H1 (cell line): ENCODE results near the gene XRCC6. TPM values are rescaled to one million over a fixed set of nuclear protein-coding genes. Genes with fewer than 3 reads are reported as not detected.

Experiments used
- CTCF ChIA-PET: fragments of 300-600 bp; sonication (Branson Sonifier 250); formaldehyde crosslinking; loops from one replicate; lab custom pipeline; 2021; ENCODE audit not compliant: partially characterized antibody; lab: Charles Lee
- POLR2A ChIA-PET: fragments of 300-600 bp; sonication (Branson Sonifier 250); formaldehyde crosslinking; loops from one replicate; lab custom pipeline; 2021; ENCODE audit warnings: inconsistent platforms; ENCODE audit not compliant: partially characterized antibody; lab: Charles Lee
- DNase-seq, 2 experiments: peaks; one replicate each; pipeline versions ENCODE4 v3.0.0 to v3.0.0-alpha.2; 2010 to 2022; ENCODE audit warnings: low spot score in 2 of 2, low read depth in 1 of 2, mixed read lengths in 1 of 2
- FAIRE-seq: peaks from 2 replicates; lab custom pipeline; 2011; peaks lifted over from hg19 to GRCh38; lab: Jason Lieb, UNC
- H2AFZ ChIP-seq: 2 replicates; pipeline ENCODE4 v1.8.1; 2012; ENCODE audit warnings: low read length, inconsistent platforms
- H2AK5ac ChIP-seq: 2 replicates; pipeline ENCODE4 v1.6.1; 2013; ENCODE audit warnings: low read depth, low read length
- H2BK120ac ChIP-seq: replicated peaks from 2 replicates; pipeline ENCODE3; 2013; ENCODE audit warnings: low read depth, low read length, inconsistent platforms
- H2BK12ac ChIP-seq: 2 replicates; pipeline ENCODE4 v1.6.1; 2013; ENCODE audit warnings: low read depth, low read length
- H2BK15ac ChIP-seq: 2 replicates; pipeline ENCODE4 v1.6.1; 2013; ENCODE audit warnings: low read length
- H2BK20ac ChIP-seq: 2 replicates; pipeline ENCODE4 v1.6.1; 2013; ENCODE audit warnings: low read length
- H2BK5ac ChIP-seq: 2 replicates; pipeline ENCODE4 v1.6.1; 2013; ENCODE audit warnings: low read depth, low read length
- H3K14ac ChIP-seq: 2 replicates; pipeline ENCODE4 v1.6.1; 2013; ENCODE audit warnings: inconsistent platforms; ENCODE audit not compliant: insufficient read length
- H3K18ac ChIP-seq: 2 replicates; pipeline ENCODE4 v1.6.1; 2013; ENCODE audit warnings: low read length; ENCODE audit errors: extremely low read depth
- H3K23ac ChIP-seq: 2 replicates; pipeline ENCODE4 v1.6.1; 2013; ENCODE audit warnings: inconsistent platforms; ENCODE audit not compliant: insufficient read length
- H3K23me2 ChIP-seq: 2 replicates; pipeline ENCODE4 v1.6.1; 2013; ENCODE audit warnings: low read depth, low read length
- H3K27ac ChIP-seq: 2 replicates; pipeline ENCODE4 v1.6.1; 2011; ENCODE audit warnings: low read depth, low read length, inconsistent platforms
- H3K27me3 ChIP-seq, 4 experiments: replicated peaks in 1 of 4; 1 replicate in 1 of 4; 2 replicates in 3 of 4; pipeline versions ENCODE4 v1.6.1 to v1.8.1; 2011 to 2013; ENCODE audit warnings: low read length in 3 of 4, mild to moderate bottlenecking in 3 of 4, inconsistent platforms in 2 of 4, mixed read lengths in 2 of 4, moderate library complexity in 1 of 4; ENCODE audit not compliant: control insufficient read depth in 3 of 4, insufficient read depth in 3 of 4; ENCODE audit errors: extremely low read depth in 1 of 4
- H3K36me3 ChIP-seq, 4 experiments: 2 replicates each; pipeline versions ENCODE4 v1.6.1 to v1.8.1; 2011 to 2013; ENCODE audit warnings: mild to moderate bottlenecking in 4 of 4, low read length in 3 of 4, moderate library complexity in 2 of 4, control low read depth in 1 of 4, inconsistent platforms in 1 of 4; ENCODE audit not compliant: insufficient read depth in 4 of 4, control insufficient read depth in 2 of 4
- H3K4ac ChIP-seq: replicated peaks from 2 replicates; pipeline ENCODE3; 2013; ENCODE audit warnings: low read length, low read depth, mixed read lengths, inconsistent platforms; ENCODE audit not compliant: insufficient read length
- H3K4me1 ChIP-seq, 4 experiments: replicated peaks in 1 of 4; 1 replicate in 1 of 4; 2 replicates in 3 of 4; pipeline versions ENCODE4 v1.6.1 to v1.8.1; 2011 to 2013; ENCODE audit warnings: low read length in 3 of 4, inconsistent platforms in 2 of 4, mixed read lengths in 1 of 4; ENCODE audit not compliant: insufficient read depth in 4 of 4, control insufficient read depth in 3 of 4
- H3K4me2 ChIP-seq, 2 experiments: 2 replicates each; pipeline versions ENCODE4 v1.6.1 to v1.8.1; 2011 to 2013; ENCODE audit warnings: low read depth in 2 of 2, low read length in 2 of 2, control low read depth in 1 of 2, inconsistent platforms in 1 of 2, mild to moderate bottlenecking in 1 of 2; ENCODE audit not compliant: insufficient read depth in 1 of 2
- H3K4me3 ChIP-seq, 4 experiments: fragments of 200-600, 300-600 bp in 1 of 4; sonication (generic), shearing (Covaris generic), sonication (Bioruptor Twin) in 1 of 4; 2 replicates each; pipeline versions ENCODE4 v1.5.1 to v1.8.1; 2011 to 2016; ENCODE audit warnings: low read length in 4 of 4, low read depth in 3 of 4, control low read depth in 2 of 4, inconsistent platforms in 2 of 4, mild to moderate bottlenecking in 2 of 4, mixed read lengths in 1 of 4, moderate library complexity in 1 of 4; ENCODE audit not compliant: insufficient read depth in 2 of 4; ENCODE audit errors: extremely low read depth in 1 of 4
- H3K56ac ChIP-seq: replicated peaks from 2 replicates; pipeline ENCODE3; 2013; ENCODE audit warnings: low read depth, mild to moderate bottlenecking, mixed read lengths, low read length, inconsistent platforms; ENCODE audit not compliant: insufficient read length
- H3K79me1 ChIP-seq: 2 replicates; pipeline ENCODE4 v1.6.1; 2013; ENCODE audit warnings: low read depth, low read length, control low read depth
- H3K79me2 ChIP-seq, 2 experiments: 2 replicates each; pipeline versions ENCODE4 v1.6.1 to v1.8.1; 2012 to 2013; ENCODE audit warnings: low read length in 2 of 2, mild to moderate bottlenecking in 2 of 2, inconsistent platforms in 1 of 2; ENCODE audit not compliant: insufficient read depth in 2 of 2, control insufficient read depth in 1 of 2
- H3K9ac ChIP-seq, 4 experiments: replicated peaks in 1 of 4; 1 replicate in 1 of 4; 2 replicates in 3 of 4; pipeline versions ENCODE4 v1.6.1 to v1.8.1; 2011 to 2013; ENCODE audit warnings: low read depth in 3 of 4, low read length in 3 of 4, control low read depth in 2 of 4, mild to moderate bottlenecking in 2 of 4, moderate library complexity in 2 of 4, inconsistent platforms in 1 of 4; ENCODE audit errors: extremely low read depth in 1 of 4
- H3K9me3 ChIP-seq, 2 experiments: 2 replicates each; pipeline versions ENCODE4 v1.6.1 to v1.8.1; 2012 to 2013; ENCODE audit warnings: mild to moderate bottlenecking in 2 of 2, moderate library complexity in 2 of 2, control low read depth in 1 of 2, inconsistent platforms in 1 of 2, low read depth in 1 of 2, low read length in 1 of 2, mixed read lengths in 1 of 2; ENCODE audit not compliant: insufficient read depth in 2 of 2
- H4K20me1 ChIP-seq, 2 experiments: replicated peaks in 1 of 2; 2 replicates each; pipeline versions ENCODE3 to v1.8.1; 2011 to 2013; ENCODE audit warnings: inconsistent platforms in 2 of 2, low read length in 2 of 2, mild to moderate bottlenecking in 1 of 2; ENCODE audit not compliant: insufficient read depth in 2 of 2, control insufficient read depth in 1 of 2
- H4K5ac ChIP-seq: 2 replicates; pipeline ENCODE4 v1.6.1; 2013; ENCODE audit warnings: low read length, low read depth, mixed read lengths, inconsistent platforms; ENCODE audit not compliant: insufficient read length
- H4K8ac ChIP-seq: 2 replicates; pipeline ENCODE4 v1.8.0; 2013; ENCODE audit warnings: mild to moderate bottlenecking, moderate library complexity, low read length, inconsistent platforms; ENCODE audit not compliant: insufficient read depth; ENCODE audit errors: extremely low read depth
- H4K91ac ChIP-seq: replicated peaks from 2 replicates; pipeline ENCODE3; 2013; ENCODE audit warnings: low read length, mixed read lengths, inconsistent platforms; ENCODE audit not compliant: insufficient read length
- BACH1 ChIP-seq: IDR thresholded peaks from 2 replicates; pipeline ENCODE4 v1.6.1; 2012; ENCODE audit warnings: low read length, improper control_type of control experiment
- GTF2F1 ChIP-seq: IDR thresholded peaks from 2 replicates; pipeline ENCODE4 v1.6.1; 2012; ENCODE audit warnings: low read depth, low read length, improper control_type of control experiment, borderline replicate concordance
- KDM5A ChIP-seq: fragments of 200-600 bp; IDR thresholded peaks from 2 replicates; pipeline ENCODE4 v1.7.1; 2012; ENCODE audit warnings: mild to moderate bottlenecking, low read length, inconsistent platforms, mixed read lengths
- RAD21 ChIP-seq, 2 experiments: IDR thresholded peaks in 1 of 2; conservative IDR thresholded peaks in 1 of 2; 2 replicates each; pipeline ENCODE4 v1.6.1; 2011; ENCODE audit warnings: low read depth in 2 of 2, low read length in 2 of 2, improper control_type of control experiment in 1 of 2, inconsistent platforms in 1 of 2, mild to moderate bottlenecking in 1 of 2, moderate library complexity in 1 of 2
- SAP30 ChIP-seq: fragments of 300-600 bp; sonication (generic); IDR thresholded peaks from 2 replicates; pipeline ENCODE4 v1.7.1; 2012; ENCODE audit warnings: low read length, moderate library complexity, mild to moderate bottlenecking, inconsistent platforms; ENCODE audit not compliant: insufficient read depth, insufficient replicate concordance
- SP1 ChIP-seq: IDR thresholded peaks from 2 replicates; pipeline ENCODE4 v1.6.1; 2011; ENCODE audit warnings: low read depth, low read length
- SP4 ChIP-seq: IDR thresholded peaks from 2 replicates; pipeline ENCODE4 v1.6.1; 2012; ENCODE audit warnings: low read length, inconsistent platforms
- SRF ChIP-seq: IDR thresholded peaks from 2 replicates; pipeline ENCODE4 v1.6.1; 2011; ENCODE audit warnings: mild to moderate bottlenecking, low read depth, low read length, moderate library complexity
- TAF7 ChIP-seq: optimal IDR thresholded peaks from 2 replicates; pipeline ENCODE3; 2011; ENCODE audit warnings: low read depth, mild to moderate bottlenecking, inconsistent platforms, low read length, moderate library complexity, borderline replicate concordance
- YY1 ChIP-seq: IDR thresholded peaks from 2 replicates; pipeline ENCODE4 v1.6.1; 2011; ENCODE audit warnings: low read depth, mild to moderate bottlenecking, low read length
- WGBS, 2 experiments: shearing (Covaris generic) in 1 of 2; methylation state at CpG; one replicate each; pipeline versions ENCODE4 v1.1.6 to v1.1.7; 2013 to 2015; ENCODE audit warnings: low lambda C conversion rate in 2 of 2, mixed read lengths in 2 of 2, inconsistent platforms in 1 of 2, low coverage in 1 of 2, missing lambda C conversion rate in 1 of 2; ENCODE audit not compliant: insufficient replicate concordance in 2 of 2, insufficient coverage in 1 of 2, insufficient read length in 1 of 2; ENCODE audit errors: extremely low coverage in 1 of 2, missing lambda C conversion rate in 1 of 2; 5-methylcytosine and 5-hydroxymethylcytosine counted together
- polyA plus RNA-seq, 7 experiments: library from polyadenylated mRNA; depleted of rRNA in 3 of 7; stranded (reverse) in 5 of 7; unstranded in 2 of 7; fragments of >200 nt in 5 of 7; fragments of 200-250 nt in 2 of 7; gene quantifications; 1 replicate in 5 of 7; 2 replicates in 1 of 7; 4 replicates in 1 of 7; pipeline versions ENCODE4 v1.2.1 to v1.2.3, GENCODE V29; 2011 to 2013; ENCODE audit warnings: missing spikeins in 2 of 7, mixed read lengths in 2 of 7
- total RNA-seq: library from RNA; stranded (reverse); fragmentation: NEBNext Ultra II Directional; extraction: Animal tissue kit (Norgen Biotek cat#: 25700); gene quantifications from 2 replicates; pipeline ENCODE4 v1.2.1, GENCODE V29; 2021

XRCC6 gene
- total and polyA plus RNA-seq, 2 of the 8 experiments (the other 6 are each of a cell fraction or from before 2014, with no cell fraction given) = 150 to 490 TPM

GRCh38 chr22:41579997-41580355 lies 41.1 kb upstream of the XRCC6 start:
- H4K8ac ChIP-seq = no peak overlapping the region
- no peak overlapping the region for H3K9ac ChIP-seq
- H4K20me1 ChIP-seq = peaks cover 0 to 7% of the 10 kb centered on the region in 2 experiments
- no peak overlapping the region for H3K18ac ChIP-seq
- no peak overlapping the region for H3K14ac ChIP-seq
- no peak overlapping the region for H2BK120ac ChIP-seq
- H3K79me1 ChIP-seq = no peaks in the 10 kb centered on the region; the same call in 1 of the 2 replicates
- no peaks in the 10 kb centered on the region for H3K27me3 ChIP-seq
- H2BK20ac ChIP-seq = no peak overlapping the region
- no peaks in the 10 kb centered on the region for H3K23me2 ChIP-seq
- H3K23ac ChIP-seq = no peak overlapping the region
- no peak overlapping the region for H3K56ac ChIP-seq
- no peak overlapping the region for H4K91ac ChIP-seq
- POLR2A ChIA-PET = interaction anchor here (0.6 to 4.6 kb wide), 6 partner anchors 9 to 131 kb away, joined by 3 to 42 read pairs (median 3); partner anchors contain the start of gene PMM1
- no peak overlapping the region for H2BK5ac ChIP-seq
- no peak overlapping the region for H4K5ac ChIP-seq
- no peak overlapping the region for H2AFZ ChIP-seq
- no peak overlapping the region for H3K4me2 ChIP-seq
- DNase-seq (no peak), FAIRE-seq (no peak)
- H2AK5ac ChIP-seq = no peak overlapping the region
- no peaks in the 10 kb centered on the region for H3K79me2 ChIP-seq
- 84% methylated on average over 6 of the region's 6 CpGs; no CpG with 5 or more reads in 1 of the 2 experiments for WGBS, 2 experiments
- CTCF ChIA-PET = interaction anchor here (1.0 to 8.6 kb wide), 4 partner anchors 17 to 137 kb away, joined by 3 to 169 read pairs (median 84); partner anchors contain the start of gene CSDC2
- H3K9me3 ChIP-seq = no peaks in the 10 kb centered on the region
- H3K36me3 ChIP-seq = no peaks in the 10 kb centered on the region
- H3K4ac ChIP-seq = no peak overlapping the region
- H3K4me1 ChIP-seq = no peaks in the 10 kb centered on the region; a peak in 1 of 7 replicates
- no peak overlapping the region for H2BK12ac ChIP-seq
- no peak overlapping the region for H3K27ac ChIP-seq
- H2BK15ac ChIP-seq = no peak overlapping the region
- no peak overlapping the region for H3K4me3 ChIP-seq
- TF ChIP-seq SP1 = no peak
- no peak for TF ChIP-seq YY1
- no peak for TF ChIP-seq RAD21 (IDR thresholded peaks at IDR 0.05 in 1 of 2, conservative IDR thresholded peaks at IDR 0.05 in 1 of 2; ENCODE audit: low read depth in 2 of 2, low read length in 2 of 2)
- no peak for TF ChIP-seq TAF7
- no peak for TF ChIP-seq SP4
- no peak for TF ChIP-seq SAP30
- TF ChIP-seq BACH1 = no peak
- TF ChIP-seq GTF2F1 = no peak
- TF ChIP-seq SRF = no peak
- no peak for TF ChIP-seq KDM5A
- TF ChIP-seq, all 59 proteins: peak for 0
